ENCODE results near the gene DYNLRB1.
"Not testable (repeated sequence)": the region's sequence is repeated elsewhere in the genome, so short reads cannot be mapped to it uniquely, and the experiment has no call there.

Gene DYNLRB1

DNA sequence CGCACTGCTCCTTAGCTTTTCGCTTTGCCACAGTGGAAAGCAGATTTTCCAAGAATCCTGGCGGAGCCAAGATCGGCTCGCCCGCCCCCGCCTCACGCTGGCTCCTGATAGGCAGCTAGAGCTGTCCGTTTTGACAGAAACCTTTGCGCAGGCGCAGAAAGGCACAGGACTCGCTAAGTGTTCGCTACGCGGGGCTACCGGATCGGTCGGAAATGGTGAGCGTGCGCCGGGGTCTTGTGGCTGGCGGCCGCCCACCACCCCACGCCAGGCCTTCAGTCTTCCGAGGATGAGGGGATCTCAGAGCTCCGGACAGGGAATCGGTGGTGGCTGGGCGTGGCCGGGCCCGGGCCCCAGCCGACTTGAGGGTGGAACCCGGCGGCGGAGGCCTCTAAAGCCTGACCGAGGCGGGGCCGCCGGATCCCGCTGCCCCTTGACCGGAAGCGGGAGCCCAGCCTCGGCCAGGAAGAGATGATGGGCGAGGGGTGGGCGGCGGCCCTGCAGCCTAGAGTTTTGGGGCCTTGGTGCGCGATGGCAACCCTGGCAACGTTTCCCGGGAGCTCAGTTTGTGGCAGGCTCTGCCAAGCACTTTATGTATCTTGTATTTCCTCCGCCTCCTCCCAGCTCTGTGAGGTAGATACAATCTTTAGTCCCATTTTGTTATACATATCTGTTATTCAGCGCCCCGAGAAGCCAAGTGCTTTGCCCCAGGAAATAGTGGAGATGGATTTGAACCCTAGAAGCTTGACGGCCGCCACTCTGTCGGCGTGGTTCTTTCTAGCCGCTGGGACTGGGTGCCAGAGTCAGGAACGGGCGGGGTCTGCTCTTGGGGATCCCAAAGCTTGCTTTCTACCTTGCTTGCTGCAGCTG is at the start of gene DYNLRB1:
DYNLRB1 (plus strand) TSS at position 176 of the 867 bp plus-strand sequence; CDS start at position 213, 37 bp downstream.
- peak; percentile 85 to 95 (median 90) for DNase-seq (ENCODE audit: low read depth in 2 of 3, low spot score in 2 of 3)

DNA sequence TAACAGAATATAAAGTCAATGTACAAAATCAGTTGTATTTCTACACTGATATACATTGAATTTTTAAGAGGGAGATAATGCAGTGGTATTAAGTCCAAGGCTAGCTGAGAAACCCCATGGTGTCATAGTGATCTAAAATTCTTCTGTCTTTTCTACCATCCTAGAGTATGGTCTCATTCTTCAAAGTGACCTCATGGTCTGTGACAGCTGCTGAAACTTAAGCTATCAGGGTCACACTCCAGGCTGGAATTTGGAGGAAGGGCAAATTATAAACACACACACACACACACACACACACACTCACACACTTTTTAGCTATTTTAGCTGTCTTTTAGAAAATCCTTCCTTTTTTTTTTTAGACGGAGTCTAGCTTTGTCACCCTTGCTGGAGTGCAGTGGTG is 47.3 kb upstream of the DYNLRB1 start:
- DNase-seq (ENCODE audit: low read depth in 2 of 3, low spot score in 2 of 3): no peak

GRCh38 chr20:34472246-34472925 is 43.8 kb upstream of the DYNLRB1 start:
- DNase-seq (ENCODE audit: low read depth in 2 of 3, low spot score in 2 of 3): no peak

- no peak for DNase-seq (ENCODE audit: low read depth in 2 of 3, low spot score in 2 of 3)
These were observed 42.8 kb upstream of the DYNLRB1 start for GRCh38 chr20:34473262-34473883.

- DNase-seq (ENCODE audit: low read depth in 2 of 3, low spot score in 2 of 3): no peak
These were observed 40.1 kb upstream of the DYNLRB1 start for GRCh38 chr20:34475979-34476736.

DNA sequence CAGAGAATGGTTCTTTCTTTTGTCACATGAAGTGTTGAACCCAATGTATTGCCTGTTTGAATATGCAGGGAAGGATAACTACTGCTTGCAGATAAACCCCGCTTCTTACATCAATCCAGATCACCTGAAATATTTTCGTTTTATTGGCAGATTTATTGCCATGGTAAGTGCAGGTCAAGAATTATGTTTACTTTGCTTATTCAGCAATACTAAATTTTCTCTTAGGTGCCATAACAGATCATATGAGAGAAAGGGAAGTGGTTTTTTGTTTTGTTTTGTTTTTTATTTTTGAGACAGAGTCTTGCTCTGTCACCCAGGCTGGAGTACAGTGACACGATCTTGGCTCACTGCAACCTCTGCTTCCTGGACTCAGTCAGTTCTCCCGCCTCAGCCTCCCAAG is 36.6 kb upstream of the DYNLRB1 start:
- no peak for DNase-seq (ENCODE audit: low read depth in 2 of 3, low spot score in 2 of 3)

DNA sequence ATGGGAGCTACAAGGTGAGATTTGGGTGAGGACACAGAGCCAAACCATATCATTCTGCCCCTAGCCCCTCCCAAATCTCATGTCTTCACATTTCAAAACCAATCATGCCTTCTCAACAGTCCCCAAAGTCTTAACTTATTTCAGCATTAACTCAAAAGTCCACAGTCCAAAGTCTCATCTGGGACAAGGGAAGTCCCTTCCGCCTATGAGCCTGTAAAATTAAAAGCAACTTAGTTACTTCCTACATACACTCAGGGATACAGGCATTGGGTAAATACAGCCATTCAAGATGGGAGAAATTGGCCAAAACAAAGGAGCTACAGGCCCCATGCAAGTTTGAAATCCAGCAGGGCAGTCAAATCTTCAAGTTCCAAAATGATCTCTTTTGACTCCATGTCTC is 34.1 kb upstream of the DYNLRB1 start:
- not testable (repeated sequence) for DNase-seq (ENCODE audit: low read depth in 2 of 3, low spot score in 2 of 3)

DNA sequence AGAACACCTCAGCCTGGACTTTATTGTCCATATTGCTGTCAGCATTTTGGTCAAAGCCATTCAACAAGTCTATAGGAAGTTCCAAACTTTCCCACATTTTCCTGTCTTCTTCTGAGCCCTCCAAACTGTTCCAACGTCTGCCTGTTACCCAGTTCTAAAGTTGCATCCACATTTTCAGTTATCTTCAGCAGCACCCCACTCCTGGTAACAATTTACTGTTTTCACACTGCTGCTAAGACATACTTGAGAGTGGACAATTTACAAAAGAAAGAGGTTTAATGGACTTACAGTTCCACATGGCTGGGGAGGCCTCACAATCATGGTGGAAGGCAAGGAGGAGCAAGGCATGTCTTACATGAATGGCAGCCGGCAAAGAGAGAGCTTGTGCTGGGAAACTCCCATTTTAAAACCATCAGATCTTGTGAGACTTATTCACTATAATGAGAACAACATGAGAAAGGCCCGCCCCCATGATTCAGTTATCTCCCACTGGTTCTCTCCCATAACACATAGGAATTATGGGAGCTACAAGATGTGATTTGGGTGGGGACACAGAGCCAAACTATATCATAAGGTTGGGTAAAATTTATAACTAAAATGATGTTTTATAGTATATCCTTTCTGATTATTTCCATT is 32.5 kb upstream of the DYNLRB1 start:
- not testable (repeated sequence) for DNase-seq (ENCODE audit: low read depth in 2 of 3, low spot score in 2 of 3)

GRCh38 chr20:34485068-34485634 is 31.1 kb upstream of the DYNLRB1 start:
- no peak for DNase-seq (ENCODE audit: low read depth in 2 of 3, low spot score in 2 of 3)

DNA sequence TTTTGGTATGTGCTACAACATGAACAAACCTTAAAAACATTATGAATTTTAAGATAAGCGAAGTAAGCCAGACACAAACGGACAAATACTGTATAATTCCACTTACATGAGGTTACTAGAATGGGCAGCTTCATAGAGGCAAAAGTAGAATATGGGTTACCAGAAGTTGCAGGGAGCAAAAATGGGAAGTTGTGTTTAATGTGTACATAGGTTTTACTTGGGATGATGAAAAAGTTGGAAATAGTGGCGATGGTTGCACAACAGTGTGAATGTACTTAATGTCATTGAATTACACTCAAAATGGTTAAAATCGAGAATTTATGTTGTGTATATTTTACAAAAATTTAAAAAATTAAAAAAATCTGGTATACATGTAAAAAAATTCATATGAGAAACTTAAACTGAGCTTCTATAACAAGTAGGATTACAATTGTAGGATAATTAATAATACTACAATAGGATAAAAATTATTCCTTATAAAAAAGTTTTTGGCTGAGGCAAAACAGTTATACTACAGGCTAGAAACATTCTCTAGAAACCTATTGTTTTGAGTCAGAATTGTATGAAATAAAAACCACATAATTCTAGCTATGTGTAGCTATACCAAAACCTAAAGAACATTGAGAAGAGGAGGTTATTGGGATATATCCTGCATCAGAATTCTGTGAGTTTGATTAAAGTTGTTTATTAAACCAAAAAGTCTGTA is 24.8 kb upstream of the DYNLRB1 start:
- DNase-seq (ENCODE audit: low read depth in 2 of 3, low spot score in 2 of 3): no peak

- no peak for DNase-seq (ENCODE audit: low read depth in 2 of 3, low spot score in 2 of 3)
These were observed 24.2 kb upstream of the DYNLRB1 start for GRCh38 chr20:34491932-34492509.

GRCh38 chr20:34493646-34494045 is 22.6 kb upstream of the DYNLRB1 start:
- DNase-seq (ENCODE audit: low read depth in 2 of 3, low spot score in 2 of 3): no peak

DNA sequence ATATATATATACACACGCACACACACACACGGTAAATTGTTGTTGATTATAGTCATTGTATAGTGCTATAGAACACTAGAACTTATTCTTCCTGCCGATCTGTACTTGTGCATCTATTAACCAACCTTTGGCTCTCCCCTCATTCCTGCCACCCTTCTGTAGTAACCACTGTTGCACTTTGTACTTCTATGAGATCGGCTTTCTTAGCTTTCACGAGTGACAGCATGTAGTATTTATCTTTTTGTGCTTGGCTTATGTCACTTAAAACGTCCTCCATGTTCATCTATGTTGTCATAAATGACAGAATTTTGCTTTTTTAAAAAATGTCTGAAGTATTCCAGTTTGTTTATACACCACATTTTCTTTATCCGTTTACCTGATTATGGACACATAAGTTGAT is 20.9 kb upstream of the DYNLRB1 start:
- DNase-seq (ENCODE audit: low read depth in 2 of 3, low spot score in 2 of 3): no peak

DNA sequence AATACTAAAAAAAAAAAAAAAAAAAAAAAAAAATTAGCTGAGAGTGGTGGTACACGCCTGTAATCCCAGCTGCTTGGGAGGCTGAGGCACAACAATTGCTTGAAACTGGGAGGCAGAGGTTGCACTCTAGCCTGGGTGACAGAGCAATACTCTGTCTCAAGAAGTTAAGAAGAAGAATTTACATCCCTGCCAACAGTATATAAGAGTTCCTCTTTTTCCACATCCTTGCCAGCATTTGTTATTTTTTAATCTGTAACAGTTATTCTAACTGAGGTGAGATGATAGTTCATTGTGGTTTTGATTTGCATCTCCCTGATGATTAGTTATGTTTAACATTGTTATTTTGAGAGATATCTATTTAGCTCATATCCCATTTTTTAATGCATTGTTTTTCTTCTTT is 20.3 kb upstream of the DYNLRB1 start:
- DNase-seq (ENCODE audit: low read depth in 2 of 3, low spot score in 2 of 3): no peak

GRCh38 chr20:34497596-34497995 is 18.6 kb upstream of the DYNLRB1 start:
- not testable (repeated sequence) for DNase-seq (ENCODE audit: low read depth in 2 of 3, low spot score in 2 of 3)

GRCh38 chr20:34500823-34501222 is 15.4 kb upstream of the DYNLRB1 start:
- DNase-seq (ENCODE audit: low read depth in 2 of 3, low spot score in 2 of 3): no peak

DNA sequence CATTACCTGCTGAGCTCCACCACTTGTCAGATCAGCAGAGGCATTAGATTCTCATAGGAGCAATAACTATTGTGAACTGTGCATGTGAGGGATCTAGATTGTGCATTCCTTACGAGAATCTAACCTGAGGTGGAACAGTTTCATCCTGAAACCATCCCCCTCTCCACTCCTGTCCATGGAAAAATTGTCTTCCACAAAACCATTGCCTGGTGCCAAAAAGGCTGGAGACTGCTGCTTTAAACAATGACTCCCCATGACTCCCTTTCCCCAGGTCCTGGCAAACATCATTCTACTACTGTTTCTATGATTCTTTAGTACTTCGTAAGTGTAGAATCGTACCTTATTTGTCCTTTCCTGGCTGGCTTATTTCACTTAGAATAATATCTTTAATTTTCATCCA is 9.7 kb upstream of the DYNLRB1 start:
- DNase-seq (ENCODE audit: low read depth in 2 of 3, low spot score in 2 of 3): no peak

DNA sequence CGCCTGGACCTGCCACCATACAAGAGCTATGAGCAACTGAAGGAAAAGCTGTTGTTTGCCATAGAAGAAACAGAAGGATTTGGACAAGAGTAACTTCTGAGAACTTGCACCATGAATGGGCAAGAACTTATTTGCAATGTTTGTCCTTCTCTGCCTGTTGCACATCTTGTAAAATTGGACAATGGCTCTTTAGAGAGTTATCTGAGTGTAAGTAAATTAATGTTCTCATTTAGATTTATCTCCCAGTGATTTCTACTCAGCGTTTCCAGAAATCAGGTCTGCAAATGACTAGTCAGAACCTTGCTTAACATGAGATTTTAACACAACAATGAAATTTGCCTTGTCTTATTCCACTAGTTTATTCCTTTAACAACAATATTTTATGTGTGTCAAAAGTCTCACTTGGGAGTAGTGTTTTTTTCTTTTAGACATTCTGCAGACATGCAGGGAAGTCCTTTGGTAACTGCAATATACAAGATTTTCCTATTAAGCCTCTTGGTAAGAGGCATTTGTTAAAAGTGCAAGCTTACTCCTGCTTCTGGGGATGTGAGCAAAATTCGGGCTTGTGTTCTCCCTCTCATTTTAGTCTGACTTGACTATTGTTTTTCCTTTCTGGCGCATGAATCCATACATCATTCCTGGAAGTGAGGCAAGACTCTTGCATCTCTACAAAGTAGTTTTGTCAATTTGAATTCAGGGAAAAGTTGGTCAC is 8.4 kb upstream of the DYNLRB1 start:
- no peak for DNase-seq (ENCODE audit: low read depth in 2 of 3, low spot score in 2 of 3)

- DNase-seq (ENCODE audit: low read depth in 2 of 3, low spot score in 2 of 3): no peak
These were observed 5.6 kb upstream of the DYNLRB1 start for GRCh38 chr20:34510575-34510974.
